GM19099 (cell line): ENCODE data around the gene ULK4.

Experiments used
- POLR2A ChIP-seq: IDR thresholded peaks from 3 replicates; pipeline ENCODE4 v1.6.1; 2011; ENCODE audit warnings: low read depth; ENCODE audit not compliant: insufficient read length; ENCODE audit errors: extremely low read depth

The ULK4 gene

DNA sequence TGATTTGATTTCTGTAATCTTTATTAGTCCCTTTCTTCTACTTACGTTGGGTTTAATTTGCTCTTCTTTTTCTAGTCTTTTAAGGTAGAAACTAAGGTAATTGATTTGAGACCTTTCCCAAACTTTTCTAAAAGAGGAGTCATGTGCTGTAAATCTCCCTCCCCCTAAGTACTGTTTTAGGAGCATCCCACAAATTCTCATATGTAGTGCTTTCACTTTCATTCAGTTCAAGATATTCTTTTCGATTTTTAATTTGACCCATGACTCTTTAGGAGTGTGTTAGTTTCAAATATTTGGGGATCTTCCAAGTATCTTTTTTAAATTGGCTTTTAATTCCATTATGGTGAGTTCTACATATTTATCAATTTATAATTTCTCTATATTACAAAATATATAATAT, 520.8 kb downstream of the ULK4 start:
- TF ChIP-seq POLR2A, result no peak

DNA sequence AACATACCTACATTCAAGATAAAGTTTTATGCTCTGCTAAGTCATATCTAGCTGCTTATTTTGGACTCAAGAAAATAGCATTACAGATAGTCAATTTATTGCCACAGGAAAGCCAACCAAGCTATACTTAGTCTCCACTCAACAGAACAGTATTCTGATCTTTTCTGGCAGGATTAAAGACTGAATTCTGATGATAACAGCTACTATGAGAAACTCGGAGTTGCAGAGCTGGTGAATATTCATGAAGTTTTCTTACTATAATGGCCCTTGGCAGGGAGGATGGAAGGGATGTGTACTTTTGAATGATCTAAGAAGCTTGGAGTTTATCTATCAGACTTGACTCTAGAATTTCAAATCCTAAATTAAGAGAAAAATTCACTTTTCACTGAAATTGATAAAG, 524.9 kb downstream of the ULK4 start:
- no peak for TF ChIP-seq POLR2A

DNA sequence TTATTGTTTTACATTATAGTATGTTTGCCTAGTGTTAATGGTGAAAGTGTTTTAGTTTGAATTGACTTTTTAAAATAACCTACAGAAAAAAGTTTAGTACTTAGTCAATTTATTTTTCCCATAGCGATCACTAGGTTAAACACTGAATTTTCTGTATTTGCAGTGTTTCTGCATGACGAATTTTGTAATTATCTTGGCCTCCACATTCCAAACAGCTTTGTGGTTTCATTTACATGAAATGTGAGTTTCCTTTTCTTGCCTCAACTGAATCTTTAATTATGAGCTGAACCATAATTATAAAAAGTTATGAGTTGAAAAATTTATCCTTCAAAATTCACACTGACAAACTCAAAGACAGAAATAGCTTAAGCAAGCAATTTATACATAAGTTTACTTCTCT, 527.1 kb downstream of the ULK4 start:
- TF ChIP-seq POLR2A, result no peak

DNA sequence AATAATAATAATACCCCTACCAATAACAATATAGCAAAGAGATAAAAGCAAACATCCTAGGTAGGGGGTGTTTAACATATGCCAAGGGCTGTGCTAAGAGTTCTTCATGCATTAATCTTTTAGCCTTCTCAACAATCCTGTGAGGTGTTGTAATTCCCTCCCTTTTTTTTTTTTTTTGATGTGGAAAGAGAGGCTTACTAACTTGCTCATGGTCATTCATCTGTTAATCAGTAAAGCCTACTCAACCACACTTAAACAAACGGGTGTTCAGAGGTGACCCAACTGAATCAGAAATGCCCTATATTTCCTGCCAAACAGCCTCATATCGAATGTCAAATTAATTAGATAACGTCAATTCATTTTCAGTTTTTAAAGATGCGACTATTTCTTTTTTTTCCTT, 530.5 kb downstream of the ULK4 start:
- TF ChIP-seq POLR2A, result no peak

DNA sequence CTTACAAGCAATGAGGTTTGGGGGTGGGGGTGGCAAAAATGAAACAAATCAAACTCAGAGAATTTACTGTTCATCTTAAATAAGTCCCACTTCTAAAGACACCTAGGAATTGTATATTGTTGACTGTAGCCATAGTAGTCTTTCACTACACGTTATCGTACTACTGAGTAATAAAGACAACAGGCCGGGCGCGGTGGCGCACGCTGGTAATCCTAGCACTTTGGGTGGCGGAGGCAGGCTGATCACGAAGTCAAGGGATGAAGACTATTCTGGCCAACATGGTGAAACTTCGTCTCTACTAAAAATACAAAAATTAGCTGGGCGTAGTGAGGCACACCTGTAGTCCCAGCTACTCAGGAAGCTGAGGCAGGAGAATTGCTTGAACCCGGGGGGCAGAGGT, 531.0 kb downstream of the ULK4 start:
- no peak for TF ChIP-seq POLR2A

DNA sequence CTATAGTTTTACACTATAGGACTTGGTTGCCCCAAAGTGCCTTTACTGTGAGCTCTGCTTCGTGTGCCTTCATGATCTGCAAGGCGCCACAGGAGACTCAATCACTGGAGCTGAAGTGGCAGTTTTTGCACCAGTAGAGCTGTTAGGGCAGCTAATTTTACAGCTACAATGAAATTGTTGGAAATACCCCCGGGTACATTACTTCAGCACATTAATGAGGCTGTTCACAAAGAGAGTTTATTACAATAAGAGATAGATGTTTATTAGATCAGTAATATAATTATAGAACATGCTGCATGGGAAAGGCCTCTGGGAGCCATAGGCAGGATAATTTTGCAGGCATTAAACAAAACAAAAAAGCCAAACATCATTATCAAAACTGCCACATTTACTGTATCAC, 531.5 kb downstream of the ULK4 start:
- TF ChIP-seq POLR2A, result no peak

DNA sequence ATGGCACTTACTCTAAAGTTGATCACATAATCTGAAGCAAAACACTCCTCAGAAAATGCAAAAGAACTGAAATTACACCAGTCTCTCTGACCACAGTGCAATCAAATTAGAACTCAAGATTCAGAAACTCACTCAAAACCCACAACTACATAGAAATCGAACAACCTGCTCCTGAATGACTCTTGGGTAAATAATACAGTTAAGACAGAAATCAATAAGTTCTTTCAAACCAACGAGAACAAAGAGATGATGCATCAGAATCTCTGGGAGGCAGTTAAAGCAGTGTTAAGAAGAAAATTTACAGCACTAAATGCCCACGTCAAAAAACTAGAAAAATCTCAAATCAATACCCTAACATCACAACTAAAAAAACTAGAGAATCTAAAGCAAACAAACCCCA, 535.4 kb downstream of the ULK4 start:
- TF ChIP-seq POLR2A, result no peak

DNA sequence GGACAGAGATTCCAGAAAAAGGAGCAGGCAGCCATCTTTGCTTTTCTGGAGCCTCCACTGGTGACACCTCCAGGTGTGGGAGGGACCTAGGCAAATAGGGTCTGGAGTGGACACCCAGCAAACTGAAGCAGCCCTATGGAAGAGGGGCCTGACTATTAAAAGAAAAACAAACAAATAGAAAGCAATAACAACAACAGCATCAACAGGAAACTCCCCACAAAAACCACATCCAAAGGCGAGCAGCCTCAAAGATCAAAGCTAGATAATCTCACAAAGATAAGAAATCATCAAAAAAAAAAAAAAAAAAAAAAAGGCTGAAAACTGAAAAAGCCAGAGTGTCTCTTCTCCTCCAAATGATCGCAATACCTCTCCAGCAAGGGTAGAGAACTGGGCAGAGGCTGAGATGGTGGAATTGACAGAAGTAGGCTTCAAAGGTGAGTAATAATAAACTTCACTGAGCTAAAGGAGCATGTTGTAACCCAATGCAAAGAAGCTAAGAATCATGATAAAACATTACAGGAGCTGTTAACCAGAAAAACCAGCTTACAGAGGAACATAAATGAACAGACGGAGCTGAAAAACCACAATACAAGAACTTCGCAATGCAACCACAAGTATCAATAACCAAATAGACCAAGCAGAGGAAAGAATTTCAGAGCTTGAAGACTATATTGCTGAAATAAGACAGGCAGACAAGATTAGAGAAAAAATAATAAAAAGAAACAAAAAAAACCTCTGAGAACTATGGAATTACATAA, 537.2 kb downstream of the ULK4 start:
- no peak for TF ChIP-seq POLR2A

DNA sequence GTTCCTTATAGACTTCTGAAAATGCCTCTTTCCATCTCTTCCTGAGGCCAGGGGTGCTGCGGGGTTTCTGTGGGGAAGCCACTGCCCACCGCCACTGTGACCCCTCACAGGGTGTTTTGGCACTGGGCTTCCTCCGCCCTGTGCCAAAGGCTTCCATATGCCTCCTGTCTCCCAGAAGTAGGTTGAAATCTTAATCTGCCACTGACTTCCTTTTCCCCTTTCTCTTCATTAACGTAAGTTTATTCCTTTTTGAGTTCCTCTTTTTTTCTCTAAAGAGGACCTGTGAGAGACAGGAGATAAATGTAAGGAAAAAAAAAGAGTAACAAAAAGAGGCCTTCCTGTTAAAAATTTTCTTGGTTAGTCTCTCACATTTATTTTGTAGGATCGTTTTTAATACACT, 542.1 kb downstream of the ULK4 start:
- TF ChIP-seq POLR2A, result no peak

DNA sequence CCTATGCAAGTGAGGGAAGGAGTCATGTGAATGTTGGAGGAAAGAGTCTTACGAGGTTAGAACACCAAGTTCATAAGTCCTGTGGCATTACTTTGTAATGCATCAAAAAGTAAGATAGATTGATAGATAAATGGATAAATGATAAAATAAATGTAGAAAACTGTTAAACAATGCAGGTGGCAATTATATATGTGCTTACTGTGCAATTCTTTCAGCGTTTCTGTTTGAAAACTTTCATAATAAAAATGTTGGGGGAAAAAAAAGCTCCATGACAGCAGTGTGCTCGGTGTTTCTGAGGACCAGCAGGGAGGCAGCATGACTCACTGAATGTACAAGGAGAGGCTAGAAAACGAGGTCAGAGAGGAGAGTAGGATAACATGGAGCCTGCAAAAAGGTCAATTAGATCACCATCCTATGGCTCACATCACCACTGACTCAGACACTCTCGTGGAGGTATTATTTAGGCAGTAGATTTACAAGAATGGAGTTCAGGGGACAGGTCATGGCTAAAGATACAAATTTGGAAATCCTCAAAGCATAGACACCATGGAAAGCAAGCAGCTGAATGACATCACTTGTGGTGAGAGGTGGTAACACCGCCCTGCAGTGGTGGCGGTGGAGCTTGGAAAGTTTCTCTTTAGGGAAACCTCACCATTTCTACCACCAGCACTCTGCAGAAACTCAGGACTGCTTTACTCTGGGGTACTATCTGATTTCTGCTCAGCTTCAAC, 542.8 kb downstream of the ULK4 start:
- TF ChIP-seq POLR2A, result no peak

DNA sequence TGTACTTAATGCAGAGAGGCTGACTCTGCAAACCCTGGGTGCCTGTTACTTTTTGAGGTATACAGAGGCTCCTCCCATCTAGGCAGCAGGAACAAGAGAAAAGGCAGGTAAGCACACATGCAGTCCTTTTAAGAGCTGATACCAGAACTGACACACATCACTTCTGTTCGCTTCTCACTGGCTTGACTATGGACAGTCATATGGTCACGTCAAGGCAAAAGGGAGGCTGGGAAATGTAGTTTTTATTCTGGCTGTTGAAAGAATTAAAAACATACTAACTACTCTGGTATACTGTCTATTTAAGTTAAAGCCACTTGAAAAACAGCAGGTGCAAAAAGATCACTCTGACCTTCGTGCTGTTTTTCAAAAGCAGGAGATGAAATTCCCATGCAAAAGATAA, 544.3 kb downstream of the ULK4 start:
- TF ChIP-seq POLR2A, result no peak

DNA sequence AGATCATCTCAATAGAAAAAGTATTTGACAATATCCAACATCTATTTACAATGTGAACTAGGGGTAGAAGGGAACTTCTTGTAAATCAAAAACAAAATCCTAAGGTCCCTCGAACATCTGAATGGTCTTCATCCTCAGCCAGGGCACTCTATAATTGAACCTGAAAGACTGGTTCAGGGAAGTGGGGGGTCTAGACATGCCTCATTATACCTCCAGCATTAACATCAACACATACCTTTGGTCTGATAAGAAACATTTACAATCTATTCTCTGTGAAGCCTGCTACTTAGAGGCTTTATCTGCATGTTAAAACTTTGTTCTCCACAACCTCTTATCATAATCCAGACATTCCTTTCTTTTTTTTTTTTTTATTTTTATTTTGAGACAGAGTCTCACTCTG, 550.8 kb downstream of the ULK4 start:
- no peak for TF ChIP-seq POLR2A

DNA sequence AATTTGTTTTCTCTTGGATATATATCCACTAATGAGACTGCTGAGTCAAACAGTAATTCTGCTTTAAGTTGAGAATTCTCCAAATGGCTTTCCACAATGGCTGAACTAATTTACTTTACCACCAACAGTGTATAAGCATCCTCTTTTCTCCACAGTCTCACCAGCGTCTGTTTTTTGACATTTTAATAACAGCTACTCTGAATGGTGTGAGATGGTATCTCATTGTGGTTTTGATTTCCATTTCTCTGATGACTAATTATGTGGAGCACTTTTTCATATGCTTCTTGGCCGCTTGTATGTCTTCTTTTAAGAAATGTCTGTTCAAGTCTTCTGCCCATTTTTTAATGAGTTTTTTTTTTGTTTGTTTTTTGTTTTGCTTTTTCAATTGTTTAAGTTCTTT, 556.4 kb downstream of the ULK4 start:
- TF ChIP-seq POLR2A, result no peak

DNA sequence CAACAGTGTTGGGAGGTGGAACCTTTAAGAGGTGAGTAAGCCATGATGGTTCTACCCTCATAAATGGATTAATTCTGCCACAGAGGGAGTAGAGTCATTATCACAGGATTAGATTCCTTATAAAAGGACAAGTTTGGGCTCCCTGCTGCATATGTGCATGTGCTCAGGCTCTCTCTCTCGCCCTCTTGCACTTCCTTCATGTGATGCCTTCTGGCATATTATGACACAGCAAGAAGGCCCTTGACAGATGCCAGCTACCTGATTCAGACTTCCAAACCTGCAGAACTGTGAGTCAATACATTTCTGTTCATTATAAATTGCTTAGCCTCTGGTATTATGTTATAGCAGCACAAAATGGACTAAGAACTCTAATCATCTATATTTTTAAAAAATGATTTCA, 557.3 kb downstream of the ULK4 start:
- TF ChIP-seq POLR2A, result no peak

DNA sequence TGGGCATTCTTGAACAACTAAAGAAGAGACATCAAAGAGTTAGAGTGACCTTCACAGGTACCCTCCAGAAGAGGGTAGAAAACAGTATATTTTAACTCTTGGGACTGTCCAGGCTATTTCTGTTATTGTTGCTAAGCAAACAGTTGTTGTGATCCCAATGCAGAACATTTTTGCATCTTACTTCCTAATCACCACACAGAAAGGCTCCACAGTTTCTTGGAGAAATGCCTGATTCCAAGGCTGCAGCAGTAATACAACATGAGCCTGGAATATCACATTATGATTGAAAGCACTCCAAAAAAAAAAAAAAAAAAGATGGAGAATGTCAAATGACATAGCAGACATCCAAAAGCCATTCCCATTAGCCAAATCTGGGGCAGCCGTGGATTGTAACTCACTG, 567.0 kb downstream of the ULK4 start:
- no peak for TF ChIP-seq POLR2A

DNA sequence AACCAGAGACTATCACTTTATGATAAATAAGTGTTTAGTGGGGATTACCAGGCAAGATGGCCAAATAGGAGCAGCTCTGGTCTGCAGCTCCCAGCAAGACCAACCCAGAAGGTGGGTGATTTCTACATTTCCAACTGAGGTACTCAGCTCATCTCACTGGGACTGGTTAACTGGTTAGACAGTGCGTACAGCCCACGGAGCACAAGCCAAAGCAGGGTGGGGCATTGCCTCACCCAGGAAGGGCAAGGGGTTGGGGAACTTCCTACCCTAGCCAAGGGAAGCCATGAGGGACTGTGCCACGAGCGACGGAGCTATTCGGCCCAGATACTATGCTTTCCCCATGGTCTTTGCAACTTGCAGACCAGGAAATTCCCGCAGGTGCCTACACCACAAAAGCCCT, 591.6 kb downstream of the ULK4 start:
- no peak for TF ChIP-seq POLR2A

DNA sequence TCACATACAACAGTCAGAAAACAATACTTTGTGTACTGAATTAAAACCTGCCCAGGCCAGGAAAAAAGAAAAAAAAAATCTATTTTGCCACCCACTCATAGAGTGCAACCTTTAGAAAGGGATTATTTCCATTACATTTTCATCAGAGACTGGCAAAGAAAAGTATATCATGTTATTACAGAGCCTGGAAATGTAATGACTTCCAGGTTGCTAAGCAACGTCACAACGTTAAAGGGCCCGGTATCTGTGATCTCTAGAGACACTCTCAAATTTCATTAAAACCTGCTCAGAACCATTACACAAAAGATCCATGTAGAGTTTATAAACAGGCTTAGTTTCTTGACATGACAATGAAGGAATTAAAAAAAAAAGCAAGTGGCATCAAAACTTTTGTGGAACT, 592.1 kb downstream of the ULK4 start:
- no peak for TF ChIP-seq POLR2A

DNA sequence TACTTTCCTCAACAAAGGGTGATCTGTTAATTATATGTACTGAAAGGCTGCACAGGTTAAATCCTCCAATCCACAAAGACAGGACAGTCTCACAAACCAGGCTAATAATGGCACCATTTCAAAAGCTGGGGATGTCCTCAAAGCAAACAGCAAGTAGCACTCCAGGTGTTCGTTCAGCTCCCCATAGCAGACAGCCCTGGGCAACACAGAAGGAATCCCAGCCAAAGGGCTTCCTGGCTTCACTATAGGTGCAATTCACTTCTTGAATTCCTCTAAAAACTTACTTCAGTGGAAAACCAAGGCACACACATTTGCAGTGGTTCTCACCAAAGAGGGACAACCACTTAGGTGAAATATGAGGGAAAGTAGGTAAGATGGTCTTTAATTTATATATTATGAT, 595.9 kb downstream of the ULK4 start:
- no peak for TF ChIP-seq POLR2A

DNA sequence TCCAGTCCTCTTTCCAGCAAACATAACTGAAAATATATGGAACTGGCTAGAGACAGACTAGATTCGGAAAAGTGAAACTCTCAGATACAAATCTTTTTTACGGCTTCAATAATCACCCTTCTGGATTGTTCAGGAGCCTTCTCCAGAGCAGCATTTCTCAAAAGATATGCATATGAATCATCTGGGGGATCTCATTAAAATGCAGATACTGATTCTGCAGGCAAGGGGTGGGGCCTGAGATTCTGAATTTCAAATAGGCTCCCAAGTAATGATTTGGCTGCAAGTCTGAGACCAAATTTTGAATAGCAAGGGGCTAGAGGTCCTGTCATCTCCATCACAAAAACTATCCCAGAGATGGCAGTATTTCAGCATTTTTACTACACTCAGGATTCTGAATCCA, 597.2 kb downstream of the ULK4 start:
- TF ChIP-seq POLR2A, result no peak
